GM12892 (cell line): ENCODE data around the gene TBC1D24.

Source experiments
- POLR2A ChIP-seq: IDR thresholded peaks from 2 replicates; pipeline ENCODE4 v1.6.1; 2011; ENCODE audit warnings: low read depth, low read length, control low read depth
- TAF1 ChIP-seq: IDR thresholded peaks from 2 replicates; pipeline ENCODE4 v1.6.1; 2011; ENCODE audit warnings: low read depth, mild to moderate bottlenecking, control low read depth, low read length, borderline replicate concordance

DNA sequence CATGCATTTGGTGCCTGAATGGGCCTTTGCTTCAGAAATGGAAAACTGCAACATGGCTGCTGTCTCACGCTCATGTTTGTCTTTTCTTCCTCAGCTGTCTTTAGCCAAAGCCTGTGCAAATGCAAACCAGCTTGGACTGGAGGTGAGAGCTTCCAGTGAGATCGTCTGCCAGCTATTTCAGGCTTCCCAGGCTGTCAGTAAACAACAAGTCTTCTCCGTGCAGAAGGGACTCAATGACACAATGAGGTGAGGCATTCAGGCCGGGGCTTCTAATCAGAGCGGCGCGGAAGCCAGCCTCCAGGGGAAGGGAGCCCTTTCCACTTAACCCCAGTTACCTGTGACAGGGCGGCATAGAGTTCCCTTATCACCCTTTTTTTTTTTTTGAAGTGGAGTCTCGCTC lies 31.4 kb upstream of the TBC1D24 start:
- no peak for TF ChIP-seq POLR2A
- no peak for TF ChIP-seq TAF1
